ENCODE results near the gene DICER1. TPM values are rescaled to one million over a fixed set of nuclear protein-coding genes. Genes with fewer than 3 reads are reported as not detected.

DICER1 gene
- total and polyA plus RNA-seq, 12 donors, result 7.1 to 81.5 (median 32.1) TPM

DNA sequence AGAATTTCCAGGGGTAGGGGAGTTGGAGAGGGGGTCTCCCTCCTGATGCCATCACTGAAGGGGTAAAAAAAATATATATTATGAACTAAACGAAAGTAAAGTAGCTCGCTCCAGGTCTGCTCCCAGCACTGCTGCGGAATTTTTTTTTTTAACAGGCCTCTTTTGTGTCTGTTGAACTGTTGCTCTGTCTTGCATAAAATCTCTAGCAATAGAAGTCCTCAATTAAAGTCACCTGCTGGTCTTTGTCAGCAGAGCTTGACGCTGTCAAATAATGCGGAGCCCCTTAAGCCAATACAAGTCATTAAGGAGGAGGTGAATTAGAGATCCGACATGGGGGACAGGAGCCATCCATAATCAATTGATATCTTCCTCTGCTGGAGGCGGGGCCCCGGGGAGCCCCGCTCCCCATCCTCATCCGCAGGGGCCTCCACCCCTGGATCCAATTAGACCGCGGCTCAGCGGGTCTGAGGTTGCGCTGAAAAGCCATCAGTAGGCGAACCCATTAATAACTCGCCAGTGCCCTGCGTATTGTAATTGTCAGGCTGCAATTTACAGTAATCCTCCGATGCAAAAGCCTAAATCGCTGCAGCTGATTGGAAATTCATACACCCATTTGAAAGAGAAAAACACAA lies 85.6 kb downstream of the DICER1 start:
- no peaks in the 10 kb centered on the region for H3K4me1 ChIP-seq (replicated peaks in 1 of 2)
- intact Hi-C loops (cut with DNase I), result no loop called here
- H3K4me3 ChIP-seq, result no peak overlapping the region
- TF ChIP-seq POLR2A (IDR thresholded peaks at IDR 0.05), result no peak
- no peaks in the 10 kb centered on the region for H3K36me3 ChIP-seq (replicated peaks in 1 of 2)
- 62 to 73% (median 71%) methylated on average over 17 to 19 of the region's 19 CpGs for WGBS, 4 donors
- H3K27ac ChIP-seq, result no peak overlapping the region
- H3K9me3 ChIP-seq (replicated peaks in 1 of 3), result no peaks in the 10 kb centered on the region
- peak in 1 of 7 donors; percentile 29 for DNase-seq
- no peaks in the 10 kb centered on the region for H3K27me3 ChIP-seq

DNA sequence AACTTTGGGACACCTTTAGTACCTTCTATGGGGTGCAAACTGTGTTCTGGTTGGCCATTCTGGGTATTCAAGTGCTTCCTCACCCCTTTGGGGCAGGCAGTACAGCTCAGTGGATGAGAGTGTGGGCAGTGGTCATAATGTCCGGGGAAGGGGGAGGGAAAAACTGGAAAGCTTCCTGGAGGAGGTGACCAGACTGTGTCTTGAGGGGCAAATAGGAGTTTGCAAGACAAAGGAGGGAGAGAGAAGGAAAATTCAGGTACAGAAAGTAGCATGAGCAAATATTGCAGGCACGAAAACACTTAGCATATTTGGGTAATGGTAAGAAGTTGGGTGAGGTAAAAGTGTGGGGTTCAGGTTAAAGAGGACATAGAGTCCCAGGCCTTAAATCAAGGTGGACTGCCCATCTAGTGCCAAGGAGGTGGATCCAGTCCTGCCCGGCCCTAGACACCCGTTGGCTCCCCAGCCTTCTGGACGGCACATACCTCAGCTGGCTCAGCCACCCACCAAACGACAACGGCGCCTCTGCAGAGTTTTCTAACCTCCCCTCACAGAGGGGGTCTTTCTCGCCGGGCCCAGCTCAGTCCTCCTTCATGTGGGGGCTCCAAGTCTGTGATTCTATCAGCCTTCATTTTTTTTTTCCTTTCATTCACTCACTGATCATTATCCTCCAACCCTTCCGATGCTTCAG lies 86.4 kb downstream of the DICER1 start:
- no peak for DNase-seq
- Histone ChIP-seq H3K27me3 (no peaks in the 10 kb centered on the region), H3K4me3 (no peak overlapping the region), H3K36me3 (replicated peaks in 1 of 2) (no peaks in the 10 kb centered on the region), H3K27ac (no peak overlapping the region), H3K4me1 (replicated peaks in 1 of 2) (no peaks in the 10 kb centered on the region), H3K9me3 (replicated peaks in 1 of 3) (no peaks in the 10 kb centered on the region)
- no peak for TF ChIP-seq POLR2A (IDR thresholded peaks at IDR 0.05)
- TF ChIP-seq, protein P1, sequence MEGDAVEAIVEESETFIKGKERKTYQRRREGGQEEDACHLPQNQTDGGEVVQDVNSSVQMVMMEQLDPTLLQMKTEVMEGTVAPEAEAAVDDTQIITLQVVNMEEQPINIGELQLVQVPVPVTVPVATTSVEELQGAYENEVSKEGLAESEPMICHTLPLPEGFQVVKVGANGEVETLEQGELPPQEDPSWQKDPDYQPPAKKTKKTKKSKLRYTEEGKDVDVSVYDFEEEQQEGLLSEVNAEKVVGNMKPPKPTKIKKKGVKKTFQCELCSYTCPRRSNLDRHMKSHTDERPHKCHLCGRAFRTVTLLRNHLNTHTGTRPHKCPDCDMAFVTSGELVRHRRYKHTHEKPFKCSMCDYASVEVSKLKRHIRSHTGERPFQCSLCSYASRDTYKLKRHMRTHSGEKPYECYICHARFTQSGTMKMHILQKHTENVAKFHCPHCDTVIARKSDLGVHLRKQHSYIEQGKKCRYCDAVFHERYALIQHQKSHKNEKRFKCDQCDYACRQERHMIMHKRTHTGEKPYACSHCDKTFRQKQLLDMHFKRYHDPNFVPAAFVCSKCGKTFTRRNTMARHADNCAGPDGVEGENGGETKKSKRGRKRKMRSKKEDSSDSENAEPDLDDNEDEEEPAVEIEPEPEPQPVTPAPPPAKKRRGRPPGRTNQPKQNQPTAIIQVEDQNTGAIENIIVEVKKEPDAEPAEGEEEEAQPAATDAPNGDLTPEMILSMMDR (IDR thresholded peaks at IDR 0.05), result no peak
- WGBS, 4 donors, result 66 to 76% (median 68%) methylated on average over 11 of the region's 11 CpGs
- intact Hi-C loops (cut with DNase I), result no loop called here

DNA sequence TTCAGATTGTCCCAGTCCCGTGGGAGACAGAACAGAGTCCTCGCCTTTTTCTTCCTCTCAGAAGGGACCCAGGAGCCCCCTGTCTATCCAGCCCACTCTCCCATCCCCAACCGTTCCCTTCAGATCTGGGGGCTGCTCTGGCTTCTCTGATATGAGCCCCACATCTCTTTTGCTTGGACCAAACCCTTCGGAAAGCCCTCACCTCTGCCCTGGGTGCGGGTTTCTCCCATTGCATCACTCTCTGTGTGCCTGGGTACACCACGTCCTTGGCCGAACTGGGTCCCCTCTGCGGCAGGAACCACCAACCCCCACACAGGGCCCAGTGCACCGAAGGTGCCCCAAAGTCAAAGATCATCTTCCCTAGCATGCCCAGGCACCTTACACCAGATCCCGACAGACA lies 87.8 kb downstream of the DICER1 start:
- H3K9me3 ChIP-seq (replicated peaks in 1 of 3), result no peaks in the 10 kb centered on the region
- no peaks in the 10 kb centered on the region for H3K4me1 ChIP-seq (replicated peaks in 1 of 2)
- 83 to 93% (median 87%) methylated on average over 10 of the region's 10 CpGs for WGBS, 4 donors
- no peak overlapping the region for H3K27ac ChIP-seq
- H3K36me3 ChIP-seq (replicated peaks in 1 of 2), result no peaks in the 10 kb centered on the region
- no peaks in the 10 kb centered on the region for H3K27me3 ChIP-seq
- no peak for DNase-seq
- TF ChIP-seq, protein P1 (IDR thresholded peaks at IDR 0.05), result no peak
- no peak for TF ChIP-seq POLR2A (IDR thresholded peaks at IDR 0.05)
- H3K4me3 ChIP-seq, result no peak overlapping the region
- intact Hi-C loops (cut with DNase I), result no loop called here

DNA sequence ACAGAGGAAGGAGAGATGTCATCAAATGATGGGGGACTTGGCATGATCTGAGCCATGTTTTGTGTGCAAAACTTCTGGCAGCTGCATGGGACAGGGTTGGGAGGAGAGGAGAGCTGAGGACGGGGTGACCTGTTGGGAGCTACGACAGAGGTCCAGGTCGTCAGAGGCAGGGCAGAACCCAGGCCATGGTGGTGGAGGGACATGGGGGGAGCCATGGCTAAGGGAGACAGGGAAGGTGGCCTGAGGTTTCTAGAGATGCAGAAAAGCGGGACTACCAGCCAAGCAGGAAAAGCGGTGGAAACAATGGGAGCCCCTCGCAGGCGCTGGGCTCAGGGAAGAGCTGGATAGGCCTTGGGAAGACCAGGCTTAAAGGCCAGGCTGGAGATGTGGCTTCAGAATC lies 88.3 kb downstream of the DICER1 start:
- H3K27ac ChIP-seq, result no peak overlapping the region
- intact Hi-C loops (cut with DNase I), result no loop called here
- DNase-seq, result no peak
- H3K9me3 ChIP-seq (replicated peaks in 1 of 3), result no peaks in the 10 kb centered on the region
- WGBS, 4 donors, result 58 to 78% (median 69%) methylated on average over 7 of the region's 7 CpGs
- no peak overlapping the region for H3K4me3 ChIP-seq
- no peaks in the 10 kb centered on the region for H3K27me3 ChIP-seq
- no peaks in the 10 kb centered on the region for H3K36me3 ChIP-seq (replicated peaks in 1 of 2)
- TF ChIP-seq, protein P1 (IDR thresholded peaks at IDR 0.05), result no peak
- no peak for TF ChIP-seq POLR2A (IDR thresholded peaks at IDR 0.05)
- no peaks in the 10 kb centered on the region for H3K4me1 ChIP-seq (replicated peaks in 1 of 2)

DNA sequence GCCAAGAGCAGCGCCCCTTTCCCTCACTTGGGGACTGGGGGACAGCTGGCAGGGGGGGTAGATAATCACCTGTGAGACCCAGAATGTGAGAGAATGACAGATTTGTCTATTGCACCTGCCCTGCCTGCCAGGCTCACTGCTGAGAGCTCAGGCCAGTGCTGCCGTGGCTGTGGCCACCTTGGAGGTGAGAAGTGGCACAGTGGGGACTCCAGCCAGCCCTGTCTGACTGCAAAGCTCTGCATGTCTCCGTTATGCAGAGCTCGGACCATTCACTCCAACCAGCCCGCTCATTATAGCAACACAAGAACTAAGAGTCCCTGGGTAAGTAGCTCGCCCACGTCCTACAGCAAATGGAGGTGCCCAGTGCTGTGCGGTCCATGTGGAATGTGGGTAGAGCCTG lies 88.8 kb downstream of the DICER1 start:
- no peaks in the 10 kb centered on the region for H3K9me3 ChIP-seq (replicated peaks in 1 of 3)
- intact Hi-C loops (cut with DNase I), result no loop called here

More for the DNA sequence above, 88.8 kb downstream of the DICER1 start:
- Histone ChIP-seq H3K4me3 (no peak overlapping the region), H3K4me1 (replicated peaks in 1 of 2) (no peaks in the 10 kb centered on the region), H3K27ac (no peak overlapping the region), H3K27me3 (no peaks in the 10 kb centered on the region), H3K36me3 (replicated peaks in 1 of 2) (no peaks in the 10 kb centered on the region)
- WGBS, 4 donors, result 68 to 83% (median 74%) methylated on average over 7 to 8 of the region's 8 CpGs
- no peak for DNase-seq
- TF ChIP-seq, protein P1 (IDR thresholded peaks at IDR 0.05), result no peak
- TF ChIP-seq POLR2A (IDR thresholded peaks at IDR 0.05), result no peak

Measured in adrenal gland (tissue), 12 donors.